Testis (tissue), 3 donors: Measurements from ENCODE around the gene OR6K6. TPM values are rescaled to one million over a fixed set of nuclear protein-coding genes. Genes with fewer than 3 reads are reported as not detected.

ENCODE experiments used
- DNase-seq: peaks from one replicate; pipeline ENCODE4 v3.0.0-alpha.2; 2019
- H3K27ac ChIP-seq, 2 donors: fragments of 200-600 bp; sonication (generic); one replicate each; pipeline ENCODE4 v1.5.1; 2019
- H3K27me3 ChIP-seq: fragments of 200-600 bp; sonication (generic); one replicate; pipeline ENCODE4 v1.5.1; 2019
- H3K36me3 ChIP-seq: fragments of 200-600 bp; sonication (generic); one replicate; pipeline ENCODE4 v1.5.1; 2017; ENCODE audit warnings: low read depth; ENCODE audit errors: missing control alignments
- H3K4me1 ChIP-seq: fragments of 200-600 bp; sonication (generic); one replicate; pipeline ENCODE4 v1.5.1; 2019
- H3K4me3 ChIP-seq, 2 donors: fragments of 200-600 bp; sonication (generic); one replicate each; pipeline ENCODE4 v1.5.1; 2017 to 2019
- H3K9me3 ChIP-seq: fragments of 200-600 bp; sonication (generic); one replicate; pipeline ENCODE4 v1.5.1; 2017
- CTCF ChIP-seq, 3 experiments: fragments of 450-650 bp in 2 of 3; fragments of 200-600 bp in 1 of 3; sonication (generic) in 1 of 3; IDR thresholded peaks; one replicate each; pipeline ENCODE4 v1.5.1; 2016 to 2019; ENCODE audit warnings: antibody characterized with exemption in 3 of 3, mild to moderate bottlenecking in 2 of 3, moderate library complexity in 1 of 3
- POLR2A ChIP-seq: fragments of 450-650 bp; IDR thresholded peaks from one replicate; pipeline ENCODE4 v1.6.1; 2017; ENCODE audit warnings: antibody characterized with exemption, mild to moderate bottlenecking, moderate library complexity
- WGBS, 2 donors: methylation state at CpG; one replicate each; pipeline ENCODE4 v1.1.5; 2018; 5-methylcytosine and 5-hydroxymethylcytosine counted together
- intact Hi-C: fragments of 100-400 bp; cut with DNase I; formaldehyde crosslinking; loops from one replicate; pipeline ENCODE4 v1.15.1; 2023; ENCODE audit warnings: low total_unique reads
- polyA plus RNA-seq: library from polyadenylated mRNA; stranded (reverse); fragments of 350-450 nt; fragmentation: Illumina TruSeq; extraction: RNeasy Lipid Tissue Mini Kit (QIAGEN cat#74804); gene quantifications from one replicate; pipeline ENCODE4 v1.2.3, GENCODE V29; 2014; ENCODE audit warnings: low read depth, low replicate concordance; ENCODE audit not compliant: insufficient read depth
- total RNA-seq, 2 donors: library from RNA; depleted of rRNA; stranded (reverse); fragments of >200 nt; gene quantifications; one replicate each; pipeline ENCODE4 v1.2.3, GENCODE V29; 2016

The OR6K6 gene
- total and polyA plus RNA-seq, 3 donors from 2014 or later = not detected

- Histone ChIP-seq H3K36me3 (no peaks in the 10 kb centered on the region), H3K4me3 (no peak overlapping the region), H3K27me3 (no peaks in the 10 kb centered on the region), H3K4me1 (no peaks in the 10 kb centered on the region), H3K27ac (no peak overlapping the region), H3K9me3 (no peaks in the 10 kb centered on the region)
- intact Hi-C loops = no loop called here
- DNase-seq = no peak
- 80 to 95% methylated on average over 6 of the region's 6 CpGs for WGBS, 2 donors
- no peak for TF ChIP-seq POLR2A
- TF ChIP-seq CTCF (IDR thresholded peaks at IDR 0.05) = no peak
These were observed 37.2 kb upstream of the OR6K6 start for GRCh38 chr1:158717344-158717743.

- H3K36me3 ChIP-seq = no peaks in the 10 kb centered on the region
- intact Hi-C loops = no loop called here
- 68 to 79% methylated on average over 3 of the region's 3 CpGs for WGBS, 2 donors
- no peaks in the 10 kb centered on the region for H3K4me1 ChIP-seq
- no peak overlapping the region for H3K27ac ChIP-seq
- H3K9me3 ChIP-seq = no peaks in the 10 kb centered on the region
- H3K27me3 ChIP-seq = no peaks in the 10 kb centered on the region
- TF ChIP-seq CTCF (IDR thresholded peaks at IDR 0.05) (no peak), POLR2A (no peak)
- no peak overlapping the region for H3K4me3 ChIP-seq
- no peak for DNase-seq
These were observed 34.9 kb upstream of the OR6K6 start for GRCh38 chr1:158719664-158720063.

- H3K36me3 ChIP-seq = no peaks in the 10 kb centered on the region
- H3K27ac ChIP-seq = no peak within 1 kb of the TSS
- H3K4me1 ChIP-seq = no peaks in the 10 kb centered on the region
- no peak for TF ChIP-seq CTCF (IDR thresholded peaks at IDR 0.05)
- TF ChIP-seq POLR2A = no peak
- WGBS, 2 donors = 75 to 87% methylated on average over 2 of the region's 2 CpGs
- no peak within 1 kb of the TSS for H3K4me3 ChIP-seq
- intact Hi-C loops = no loop called here
- no peaks in the 10 kb centered on the region for H3K27me3 ChIP-seq
- no peaks in the 10 kb centered on the region for H3K9me3 ChIP-seq
- DNase-seq = no peak
These were observed 33.9 kb upstream of the OR6K6 start, which contains the start of gene OR6K3 for GRCh38 chr1:158720620-158721019. TSS of gene OR6K3 (minus strand) at chr1:158720720. CDS start at chr1:158718115, 2,605 bp downstream.

- 95 to 97% methylated on average over 5 of the region's 5 CpGs for WGBS, 2 donors
- Histone ChIP-seq H3K36me3 (no peaks in the 10 kb centered on the region), H3K4me1 (no peaks in the 10 kb centered on the region), H3K27ac (no peak overlapping the region), H3K27me3 (no peaks in the 10 kb centered on the region), H3K9me3 (no peaks in the 10 kb centered on the region), H3K4me3 (no peak overlapping the region)
- DNase-seq = no peak
- no peak for TF ChIP-seq POLR2A
- no peak for TF ChIP-seq CTCF (IDR thresholded peaks at IDR 0.05)
- intact Hi-C loops = no loop called here
These were observed 30.1 kb upstream of the OR6K6 start for GRCh38 chr1:158724442-158724841.

- intact Hi-C loops = no loop called here
- Histone ChIP-seq H3K27me3 (no peaks in the 10 kb centered on the region), H3K4me1 (no peaks in the 10 kb centered on the region), H3K9me3 (no peaks in the 10 kb centered on the region), H3K36me3 (no peaks in the 10 kb centered on the region), H3K27ac (no peak overlapping the region), H3K4me3 (no peak overlapping the region)
- DNase-seq = no peak
- 75 to 85% methylated on average over 3 of the region's 3 CpGs for WGBS, 2 donors
- TF ChIP-seq POLR2A (no peak), CTCF (IDR thresholded peaks at IDR 0.05) (no peak)
These were observed 25.9 kb upstream of the OR6K6 start for GRCh38 chr1:158728510-158729225.
